ENCODE data around the gene BCAP31.
A peak's percentile ranks its signal among the peaks of the same experiment; 100 is the strongest.

The BCAP31 gene

DNA sequence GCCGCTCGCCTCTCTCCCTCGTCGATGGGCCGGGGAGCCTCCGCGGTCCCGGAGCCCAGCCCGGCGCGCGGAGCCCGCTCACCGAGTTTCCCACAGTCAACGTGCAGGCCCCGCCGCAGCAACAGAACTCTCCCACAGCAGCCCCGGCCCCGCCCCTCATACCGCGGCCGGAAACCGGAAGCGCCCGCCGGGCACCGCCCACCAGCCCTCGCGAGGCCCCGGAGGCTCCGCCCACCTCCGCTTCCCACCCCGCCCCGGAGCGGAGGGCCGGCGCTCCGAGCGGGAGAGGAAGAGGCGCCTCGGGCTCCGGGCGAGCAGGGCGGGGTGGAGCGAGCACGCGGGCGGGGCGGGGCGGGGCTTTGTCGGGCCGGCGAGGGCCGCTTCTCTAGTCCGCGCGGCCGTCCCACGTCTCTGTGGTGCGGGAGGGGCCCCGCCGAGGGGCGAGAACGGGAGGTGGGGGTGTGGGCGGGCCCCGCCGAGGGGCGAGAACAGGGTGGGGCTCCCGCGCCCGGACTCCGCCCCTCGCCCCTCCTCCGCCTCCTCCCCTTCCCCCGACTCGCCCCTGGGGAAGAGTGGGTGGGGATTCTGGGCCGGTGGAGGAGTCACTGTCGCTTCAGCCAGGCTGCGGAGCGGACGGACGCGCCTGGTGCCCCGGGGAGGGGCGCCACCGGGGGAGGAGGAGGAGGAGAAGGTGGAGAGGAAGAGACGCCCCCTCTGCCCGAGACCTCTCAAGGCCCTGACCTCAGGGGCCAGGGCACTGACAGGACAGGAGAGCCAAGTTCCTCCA, at the start of gene BCAP31, which contains the start of gene ABCD1:
TSS of gene BCAP31 (minus strand) at position 136 of the 787 bp plus-strand sequence. CDS start 1,143 bp downstream, outside the sequence.
TSS of gene ABCD1 (plus strand) at position 605 of the 787 bp plus-strand sequence. CDS start 411 bp downstream, outside the sequence.
- DNase-seq = peak; percentile 60

GRCh38 chrX:153773218-153773611, 49.0 kb upstream of the BCAP31 start:
- no peak for DNase-seq

DNA sequence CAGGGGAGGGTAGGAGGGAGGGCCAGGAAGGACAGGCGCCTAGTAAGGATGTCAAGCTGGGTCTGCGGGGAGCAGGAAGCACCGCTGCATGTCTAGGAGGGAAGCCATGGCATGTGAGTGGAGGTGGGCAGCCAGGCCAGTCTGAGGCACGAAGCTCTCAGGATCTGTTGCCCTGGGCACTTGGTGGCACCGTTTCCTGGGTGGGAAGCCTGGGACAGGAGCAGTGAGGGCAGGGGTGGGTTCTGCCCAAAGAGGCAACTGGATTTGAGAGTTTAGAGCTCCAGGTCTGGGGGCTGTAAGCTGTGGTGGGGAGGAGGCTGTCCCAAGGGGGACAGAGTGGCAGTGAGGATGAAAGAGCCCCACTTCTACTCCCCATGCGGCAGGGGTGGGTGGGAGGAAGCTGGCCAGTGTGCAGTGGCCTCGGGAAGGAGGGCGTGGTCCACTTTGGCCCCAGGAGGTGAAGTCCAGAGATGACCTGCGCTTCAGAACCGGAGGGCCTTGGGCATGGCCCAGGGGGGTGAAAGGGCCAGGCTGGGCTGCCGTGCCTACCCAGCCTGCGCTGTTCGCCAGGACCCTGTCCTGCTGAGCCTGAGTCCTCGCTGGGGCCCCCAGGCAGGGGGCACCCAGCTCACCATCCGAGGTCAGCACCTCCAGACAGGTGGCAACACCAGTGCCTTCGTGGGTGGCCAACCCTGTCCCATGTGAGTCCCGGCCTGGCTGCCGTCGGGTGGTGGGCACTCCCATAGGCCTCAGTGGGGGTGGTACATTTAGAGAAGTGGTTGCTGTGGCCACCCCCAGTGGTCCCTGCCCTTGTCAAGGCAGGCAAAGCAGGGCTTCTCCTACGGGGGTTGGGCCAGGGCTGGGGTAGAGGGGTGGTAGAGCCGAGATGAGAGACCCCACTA, 48.4 kb upstream of the BCAP31 start:
- DNase-seq = no peak

- DNase-seq = no peak
Observed at GRCh38 chrX:153771415-153772315, 47.5 kb upstream of the BCAP31 start.

DNA sequence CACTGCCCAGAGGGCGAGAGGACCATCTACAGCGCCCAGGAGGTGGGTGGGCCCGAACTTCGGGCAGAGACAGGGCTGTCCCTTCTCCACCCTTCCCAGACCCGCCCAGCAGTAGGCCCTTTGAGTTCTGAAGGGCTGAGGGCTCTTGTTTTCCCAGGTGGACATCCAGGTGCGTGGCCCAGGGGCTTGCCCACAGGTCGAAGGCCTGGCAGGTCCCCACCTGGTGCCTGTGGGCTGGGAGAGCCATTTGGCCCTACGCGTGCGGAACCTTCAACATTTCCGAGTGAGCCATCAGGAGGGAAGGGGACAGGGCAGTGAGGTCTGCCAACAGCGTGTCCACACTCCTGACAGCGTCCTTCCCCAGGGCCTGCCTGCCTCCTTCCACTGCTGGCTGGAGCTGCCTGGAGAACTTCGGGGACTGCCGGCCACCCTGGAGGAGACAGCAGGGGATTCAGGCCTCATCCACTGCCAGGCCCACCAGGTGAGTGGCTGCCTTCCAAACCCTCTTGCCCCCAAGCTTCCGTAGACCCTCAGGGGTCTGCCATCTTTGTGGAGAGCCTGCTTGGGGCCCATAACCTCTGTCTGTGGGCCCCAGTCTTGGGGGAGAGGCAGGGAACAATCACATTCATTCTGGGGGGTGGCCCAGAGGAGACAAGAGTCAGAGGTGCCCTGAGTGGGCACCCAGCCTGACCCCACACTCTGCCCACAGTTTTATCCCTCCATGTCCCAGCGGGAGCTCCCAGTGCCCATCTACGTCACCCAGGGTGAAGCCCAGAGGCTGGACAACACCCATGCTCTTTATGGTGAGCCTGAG, 46.6 kb upstream of the BCAP31 start:
- no peak for DNase-seq

DNA sequence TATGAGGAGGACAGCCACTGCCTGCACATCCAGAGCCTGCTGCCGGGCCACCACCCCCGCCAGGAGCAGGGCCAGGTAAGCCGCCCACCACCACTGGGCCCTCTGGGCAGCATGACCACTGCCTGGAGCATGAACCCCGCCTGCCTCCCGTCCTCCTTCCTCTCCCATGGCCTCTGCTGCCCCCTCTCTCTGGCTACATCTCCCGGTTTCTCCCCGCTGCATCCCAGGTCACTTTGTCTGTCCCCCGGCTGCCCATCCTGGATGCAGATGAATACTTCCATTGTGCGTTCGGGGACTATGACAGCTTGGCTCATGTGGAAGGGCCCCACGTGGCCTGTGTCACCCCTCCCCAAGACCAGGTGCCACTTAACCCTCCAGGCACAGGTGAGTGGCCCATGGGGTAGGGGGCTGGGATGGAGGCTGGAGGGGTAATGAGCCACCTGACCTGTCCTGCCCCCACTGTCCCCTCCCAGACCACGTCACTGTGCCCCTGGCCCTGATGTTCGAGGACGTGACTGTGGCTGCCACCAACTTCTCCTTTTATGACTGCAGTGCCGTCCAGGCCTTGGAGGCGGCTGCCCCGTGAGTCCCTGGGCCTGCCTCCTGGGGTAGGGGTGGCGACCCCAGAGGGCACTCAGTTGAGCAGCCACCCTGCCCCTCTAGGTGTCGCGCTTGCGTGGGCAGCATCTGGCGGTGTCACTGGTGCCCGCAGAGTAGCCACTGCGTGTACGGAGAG, 45.8 kb upstream of the BCAP31 start:
- no peak for DNase-seq

DNA sequence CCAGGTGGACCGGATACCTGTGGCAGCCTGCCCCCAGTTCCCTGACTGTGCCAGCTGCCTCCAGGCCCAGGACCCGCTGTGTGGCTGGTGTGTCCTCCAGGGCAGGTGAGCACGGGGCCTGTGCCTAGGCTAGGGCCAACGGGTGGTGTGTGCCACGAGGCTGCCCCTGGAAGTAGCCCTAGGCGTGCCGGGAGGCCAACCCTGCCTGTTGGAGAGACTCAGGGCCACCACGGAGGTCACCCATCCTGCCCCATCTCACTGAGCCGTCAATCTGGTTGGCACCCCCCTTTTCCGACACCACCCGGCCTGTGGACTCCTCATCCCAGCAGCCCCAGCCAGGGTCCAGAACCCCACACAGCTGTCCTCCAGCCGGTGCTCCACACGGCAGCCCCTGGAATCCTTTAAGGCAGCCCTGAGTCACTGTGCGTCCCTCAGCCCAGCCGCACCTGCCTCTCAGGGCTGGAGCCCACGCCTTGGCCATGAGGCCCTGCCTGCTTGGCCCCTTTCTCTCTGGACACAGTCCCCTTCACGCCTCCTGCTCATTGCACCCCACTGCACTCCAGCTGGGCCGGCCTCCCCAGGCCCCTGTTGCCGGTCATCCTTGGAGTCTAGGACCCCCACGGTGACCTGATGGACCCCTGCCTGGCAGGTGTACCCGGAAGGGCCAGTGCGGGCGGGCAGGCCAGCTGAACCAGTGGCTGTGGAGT, 45.1 kb upstream of the BCAP31 start:
- no peak for DNase-seq

DNA sequence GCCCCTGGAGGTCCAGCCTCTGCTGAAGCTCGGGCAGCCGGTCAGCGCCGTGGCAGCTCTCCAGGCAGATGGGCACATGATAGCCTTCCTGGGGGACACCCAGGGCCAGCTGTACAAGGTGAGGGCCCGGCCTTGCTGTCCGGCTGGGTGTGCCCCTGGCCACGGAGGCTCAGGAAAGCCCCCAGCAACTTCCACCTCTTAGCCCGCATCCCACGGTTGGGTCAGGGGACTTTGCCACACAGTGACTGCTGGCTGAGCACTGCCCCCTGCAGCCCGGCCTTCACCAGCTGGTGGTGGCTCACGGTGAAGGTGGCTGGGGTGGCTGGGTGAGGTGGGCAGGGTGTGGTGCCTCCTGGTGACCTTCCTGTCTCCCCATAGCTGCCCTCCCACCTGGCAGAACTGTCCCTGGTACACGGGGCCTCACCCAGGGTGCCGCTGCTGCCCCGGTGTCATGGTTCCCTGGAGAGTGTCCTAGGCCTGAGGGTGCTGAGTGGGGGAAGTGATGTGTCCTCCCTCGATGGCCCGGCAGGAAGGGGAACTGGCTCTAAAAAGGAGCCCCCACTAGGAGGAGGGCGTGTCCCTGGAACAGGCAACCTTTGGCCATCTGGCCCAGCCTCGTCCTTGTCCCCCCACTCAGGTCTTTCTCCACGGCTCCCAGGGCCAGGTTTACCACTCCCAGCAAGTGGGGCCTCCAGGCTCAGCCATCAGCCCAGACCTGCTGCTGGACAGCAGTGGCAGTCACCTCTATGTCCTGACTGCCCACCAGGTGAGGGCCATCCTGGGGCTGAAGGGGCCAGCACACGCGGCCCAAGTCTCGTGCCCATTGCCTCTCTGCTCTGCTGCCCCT, 44.3 kb upstream of the BCAP31 start:
- DNase-seq = no peak

DNA sequence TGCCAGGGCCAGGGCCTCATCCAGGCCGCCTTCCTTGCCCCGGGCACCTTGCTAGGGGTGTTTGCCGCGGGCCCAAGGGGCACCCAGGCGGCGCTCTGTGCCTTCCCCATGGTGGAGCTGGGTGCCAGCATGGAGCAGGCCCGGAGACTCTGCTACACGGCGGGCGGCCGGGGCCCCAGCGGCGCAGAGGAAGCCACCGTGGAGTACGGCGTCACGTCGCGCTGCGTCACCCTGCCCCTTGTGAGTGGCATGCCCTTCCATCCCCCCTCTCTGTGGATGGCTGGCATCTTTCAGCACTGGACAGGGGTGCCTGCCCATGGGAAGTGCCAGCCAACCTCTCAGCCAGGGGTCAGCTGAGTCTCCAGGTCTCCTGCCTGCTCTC, 43.5 kb upstream of the BCAP31 start:
- no peak for DNase-seq

GRCh38 chrX:153766871-153767673, 42.9 kb upstream of the BCAP31 start:
- no peak for DNase-seq

DNA sequence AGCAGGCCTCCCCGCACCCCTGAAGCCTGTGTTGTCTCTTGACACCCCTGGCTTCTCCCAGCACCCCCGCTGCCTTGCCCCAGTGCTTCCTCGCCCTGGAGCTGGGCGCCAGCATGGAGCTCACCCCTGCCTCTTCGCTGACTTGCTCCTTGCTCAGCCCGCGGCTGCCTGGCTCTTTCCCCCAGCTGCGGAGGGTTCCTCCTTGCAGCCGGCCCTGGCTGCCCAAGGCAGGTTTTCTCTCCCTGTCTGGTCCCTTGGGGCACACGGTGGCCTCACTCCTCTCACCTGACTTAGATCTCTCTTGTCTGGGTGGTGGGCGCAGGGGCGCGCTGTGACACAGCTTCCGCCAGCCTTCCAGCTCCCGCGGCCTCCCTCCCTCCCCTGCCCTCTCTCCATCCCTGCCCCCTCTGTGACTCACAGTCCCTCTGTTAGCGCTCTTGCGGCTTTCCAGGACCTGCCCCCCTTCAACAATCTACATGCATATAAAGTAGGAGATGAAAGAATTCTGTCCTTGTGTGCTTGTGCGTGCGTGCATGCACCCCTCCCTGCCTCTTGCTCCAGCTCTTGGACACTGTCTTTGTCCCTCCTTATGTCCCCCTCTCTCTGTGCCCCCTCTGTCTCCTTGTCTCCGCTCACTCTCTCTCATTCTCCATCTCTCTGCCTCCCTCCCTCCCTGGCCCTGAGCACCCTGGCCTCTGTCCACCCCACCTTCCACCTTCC, 42.1 kb upstream of the BCAP31 start:
- DNase-seq = no peak

GRCh38 chrX:153765138-153766079, 41.2 kb upstream of the BCAP31 start:
- no peak for DNase-seq

DNA sequence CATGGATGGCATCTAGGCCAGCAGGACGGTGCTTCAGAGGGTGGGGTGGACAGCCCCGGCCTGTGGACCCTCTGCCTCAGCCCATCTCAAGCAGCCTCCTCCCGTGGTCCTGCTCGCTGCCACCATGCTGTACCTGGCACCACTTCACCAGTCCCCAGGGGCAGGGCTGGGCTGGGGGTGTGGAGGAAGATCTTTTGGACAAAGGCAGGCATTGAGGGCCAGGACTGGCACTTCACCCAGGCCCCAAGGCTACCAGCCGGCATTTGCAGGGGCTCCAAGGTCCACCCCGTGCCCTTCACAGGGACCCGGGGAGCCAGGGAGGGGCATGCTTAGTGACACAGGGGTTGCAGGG, 40.6 kb upstream of the BCAP31 start:
- DNase-seq = no peak

GRCh38 chrX:153763989-153764755, 40.0 kb upstream of the BCAP31 start, which contains the start of gene PLXNB3:
TSS of gene PLXNB3 (plus strand) at chrX:153764249. CDS start at chrX:153765536, 1,287 bp downstream.
- DNase-seq = peak; percentile 61

DNA sequence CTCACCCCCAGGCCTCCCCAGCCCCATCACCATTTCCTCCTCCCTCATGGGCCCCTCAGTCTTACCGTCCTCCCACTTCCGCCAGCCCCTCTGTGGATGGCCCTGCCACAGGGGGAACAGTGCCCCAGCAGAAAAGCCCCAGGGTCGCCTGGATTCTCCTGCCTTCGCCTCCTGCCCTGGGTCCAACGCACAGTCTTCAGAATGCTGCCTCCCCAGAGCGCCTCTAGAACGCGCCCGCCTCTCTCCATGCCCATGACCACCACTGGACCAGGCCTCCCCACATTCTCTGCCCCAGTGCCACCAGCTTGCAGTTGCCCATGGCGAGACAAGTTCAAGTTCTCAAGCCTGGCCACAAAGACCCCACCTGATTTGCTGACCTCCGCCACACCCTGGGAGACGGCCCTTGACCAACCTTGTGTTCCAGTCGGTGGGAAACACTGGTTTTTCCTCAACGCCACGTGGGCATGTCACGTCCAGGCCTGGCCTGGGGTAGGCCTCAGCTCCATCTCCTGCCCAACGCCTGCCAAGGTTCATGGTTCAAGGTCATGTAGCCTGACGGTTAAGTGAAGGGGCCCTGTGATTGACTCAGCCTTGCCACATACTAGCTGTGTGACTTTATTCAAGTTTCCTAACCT, 39.2 kb upstream of the BCAP31 start:
- DNase-seq = no peak

Data from NCI-H187 treated with DMSO at 0.1 percent for 48 hours (cell line).